ENCODE data around the gene TMEM141.

DNA sequence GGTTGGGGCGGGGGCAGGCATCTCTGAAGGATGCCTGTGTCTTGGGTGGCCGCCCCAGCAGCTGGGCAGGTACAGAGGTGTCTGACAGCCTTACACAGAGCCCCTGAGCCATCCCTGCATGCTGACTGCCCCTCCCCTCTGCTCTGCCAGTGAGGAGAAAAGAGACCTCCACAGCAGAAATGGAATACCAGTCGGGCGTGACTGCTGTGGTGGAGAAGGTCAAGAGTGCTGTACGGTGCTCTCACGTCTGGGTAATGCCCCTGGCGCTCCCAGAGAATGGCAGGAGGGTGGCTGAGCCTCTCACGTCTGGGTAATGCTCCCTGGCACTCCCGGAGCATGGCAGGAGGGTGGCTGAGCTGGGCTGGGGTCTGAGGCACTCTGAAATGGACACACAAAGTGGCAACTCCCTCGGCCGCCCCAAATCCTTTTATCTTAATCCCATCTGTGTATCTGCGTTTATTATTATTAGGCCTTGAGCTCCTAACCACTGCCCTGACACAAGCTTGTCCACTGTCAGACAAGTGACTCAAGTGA lies 14.1 kb downstream of the TMEM141 start:
- no peak for TF ChIP-seq CTCF (IDR thresholded peaks at IDR 0.05)
- no peak for TF ChIP-seq EP300 (IDR thresholded peaks at IDR 0.05)
